ENCODE measurements around the gene STARD8.
"Not testable (repeated sequence)": the region's sequence is repeated elsewhere in the genome, so short reads cannot be mapped to it uniquely, and the experiment has no call there.

The STARD8 gene

DNA sequence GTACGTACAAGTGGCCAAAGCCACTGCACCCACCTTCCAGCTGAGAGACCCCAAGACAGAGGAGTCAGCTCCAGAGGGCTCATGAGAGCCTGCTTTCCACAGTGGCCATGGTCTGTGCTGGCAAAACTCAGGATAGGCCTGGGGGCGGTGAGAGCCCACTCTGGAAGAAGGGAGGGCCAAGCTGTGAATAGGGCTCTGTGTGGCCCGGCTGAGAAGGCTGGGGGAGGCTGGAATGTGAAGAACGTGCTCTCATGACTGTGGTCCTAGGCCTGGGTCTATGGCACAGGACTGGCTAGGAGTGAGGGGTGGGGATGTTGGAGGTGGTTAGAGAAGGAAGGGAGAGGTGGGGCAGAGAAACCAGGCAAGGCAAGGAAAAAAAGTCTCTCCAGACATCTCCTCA lies 13.3 kb downstream of the STARD8 start:
- DNase-seq: no peak

DNA sequence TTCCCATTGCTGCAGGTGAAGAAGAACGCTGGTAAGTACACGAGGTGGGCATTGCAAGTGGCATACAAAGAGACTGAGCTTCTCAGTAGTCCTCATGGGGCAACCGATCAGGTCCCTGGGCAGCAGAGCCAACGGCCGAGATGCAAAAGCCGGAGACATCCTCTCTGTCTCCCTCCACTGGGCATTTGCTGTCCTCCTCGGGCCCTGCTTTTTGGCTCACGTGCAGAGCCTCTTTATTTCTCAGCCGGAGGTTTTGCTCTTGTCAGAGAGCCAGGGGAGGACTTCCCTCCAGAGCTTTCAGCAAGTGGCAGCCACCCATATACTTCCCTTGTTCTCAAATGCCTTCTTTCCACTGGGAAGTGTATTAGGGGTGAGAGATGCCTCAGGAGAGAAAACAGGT lies 18.0 kb downstream of the STARD8 start:
- DNase-seq: no peak

GRCh38 chrX:68666580-68666979 lies 19.1 kb downstream of the STARD8 start:
- no peak for DNase-seq

DNA sequence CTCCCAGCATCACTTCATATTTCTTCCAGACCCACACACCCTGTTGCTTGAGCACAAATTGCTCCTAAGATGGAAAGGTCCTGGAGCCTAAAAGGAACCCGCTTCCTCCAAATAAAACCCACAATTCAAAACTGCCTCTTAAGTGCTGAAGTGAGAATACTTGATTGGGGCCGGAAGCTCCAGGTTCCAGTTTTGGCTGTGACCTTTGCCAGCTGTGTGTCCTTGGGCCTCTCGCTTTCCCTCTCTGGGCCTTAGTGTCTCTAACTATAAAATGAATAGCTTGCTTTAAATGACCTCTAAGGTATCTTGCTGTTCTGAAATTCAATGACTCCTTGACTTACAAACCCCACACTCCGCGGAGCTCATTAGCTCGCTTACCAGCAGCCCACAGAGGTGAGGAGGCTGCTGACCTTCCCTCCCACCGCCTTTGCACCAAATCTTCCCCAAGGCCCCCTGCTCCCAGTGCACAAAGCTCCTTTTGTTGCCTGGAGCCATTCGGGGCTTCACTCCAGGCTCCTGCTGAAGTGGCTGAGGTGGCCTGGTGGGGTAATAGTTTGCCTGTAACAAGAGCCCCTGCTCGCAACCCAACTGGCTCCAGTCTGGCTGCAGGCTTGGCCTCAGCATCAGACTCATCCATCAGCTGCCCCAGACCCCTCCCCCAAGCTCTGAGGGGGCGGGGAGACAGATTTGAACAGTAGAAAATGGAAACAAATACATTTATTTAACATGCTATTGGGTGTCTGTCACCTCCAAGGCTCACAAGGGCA lies 21.8 kb downstream of the STARD8 start:
- no peak for DNase-seq

GRCh38 chrX:68669871-68670270 lies 22.4 kb downstream of the STARD8 start:
- no peak for DNase-seq

DNA sequence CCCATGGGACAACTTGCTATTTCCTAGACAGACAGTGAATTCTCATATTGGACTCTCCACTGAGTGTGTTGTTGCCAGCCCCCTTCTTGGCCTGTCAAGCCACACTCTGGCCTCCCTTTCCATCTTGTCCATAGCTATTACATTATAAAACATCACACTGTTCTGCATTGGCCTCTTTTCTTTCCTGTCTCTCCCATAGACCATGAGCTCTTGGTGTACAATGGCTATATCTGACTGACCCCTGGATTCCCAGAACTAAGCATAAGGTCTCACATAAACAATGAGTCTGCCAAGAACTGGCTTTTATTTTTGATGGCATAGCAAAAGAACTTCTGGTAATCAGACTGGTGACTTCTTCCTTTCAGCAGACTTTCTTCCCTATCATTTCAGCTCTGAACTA lies 23.8 kb downstream of the STARD8 start:
- DNase-seq: no peak

DNA sequence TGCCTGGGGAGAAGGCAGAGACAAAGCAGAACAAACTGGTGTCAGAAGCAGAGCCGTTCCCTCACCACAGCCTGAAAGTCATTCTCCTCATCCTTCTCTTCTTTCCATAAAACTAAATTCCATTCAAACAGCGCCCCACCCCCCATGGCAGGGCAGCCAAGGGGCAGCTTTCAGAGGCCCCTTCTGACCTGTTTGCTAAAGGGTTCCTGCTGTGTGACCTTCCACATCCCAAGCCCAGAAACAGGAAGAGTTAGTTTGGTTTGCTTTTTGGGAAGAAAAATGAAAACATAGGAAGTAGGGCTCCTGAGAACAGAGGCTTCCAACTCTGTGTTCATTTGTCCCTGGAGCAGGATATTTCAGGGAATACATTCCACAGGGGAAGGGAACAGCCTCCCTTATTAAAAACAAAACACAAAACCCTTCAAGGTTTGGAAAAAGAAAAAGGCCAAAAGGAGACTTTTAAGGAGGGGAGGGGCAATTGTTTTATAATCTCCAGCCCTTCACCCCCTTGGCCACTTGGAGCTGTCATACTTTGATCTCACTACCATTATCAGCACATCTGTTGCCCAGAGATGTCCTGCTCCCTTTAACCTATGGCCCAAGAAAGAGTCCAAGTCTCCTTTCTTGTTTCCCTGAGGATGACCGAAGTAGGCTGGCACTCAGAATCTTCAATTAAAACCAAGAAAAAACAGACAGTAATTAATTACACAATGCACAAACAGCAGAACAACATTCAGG lies 25.3 kb downstream of the STARD8 start:
- DNase-seq: no peak

- DNase-seq: no peak
Observed at GRCh38 chrX:68675571-68675970, 28.1 kb downstream of the STARD8 start.

DNA sequence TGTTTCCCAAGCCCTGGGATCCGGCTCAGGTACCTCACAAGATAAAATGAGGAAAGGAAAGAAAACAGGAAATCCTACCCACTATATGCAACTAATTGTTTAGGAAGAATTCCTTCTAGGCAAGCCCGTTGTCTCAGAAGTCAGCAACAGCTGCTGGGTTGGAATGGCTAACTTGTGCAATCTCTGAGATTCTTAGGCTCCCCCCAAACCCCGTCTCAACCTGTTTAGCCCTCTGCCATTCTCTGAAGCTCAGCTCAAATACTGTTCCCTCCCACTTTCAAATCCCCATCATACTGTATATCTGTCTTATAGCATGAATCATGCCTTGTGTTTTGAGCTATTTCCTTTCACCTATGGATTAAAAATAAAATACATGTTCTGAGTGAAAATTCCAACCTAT lies 28.9 kb downstream of the STARD8 start:
- no peak for DNase-seq

- no peak for DNase-seq
Observed at GRCh38 chrX:68677998-68678397, 30.5 kb downstream of the STARD8 start.

DNA sequence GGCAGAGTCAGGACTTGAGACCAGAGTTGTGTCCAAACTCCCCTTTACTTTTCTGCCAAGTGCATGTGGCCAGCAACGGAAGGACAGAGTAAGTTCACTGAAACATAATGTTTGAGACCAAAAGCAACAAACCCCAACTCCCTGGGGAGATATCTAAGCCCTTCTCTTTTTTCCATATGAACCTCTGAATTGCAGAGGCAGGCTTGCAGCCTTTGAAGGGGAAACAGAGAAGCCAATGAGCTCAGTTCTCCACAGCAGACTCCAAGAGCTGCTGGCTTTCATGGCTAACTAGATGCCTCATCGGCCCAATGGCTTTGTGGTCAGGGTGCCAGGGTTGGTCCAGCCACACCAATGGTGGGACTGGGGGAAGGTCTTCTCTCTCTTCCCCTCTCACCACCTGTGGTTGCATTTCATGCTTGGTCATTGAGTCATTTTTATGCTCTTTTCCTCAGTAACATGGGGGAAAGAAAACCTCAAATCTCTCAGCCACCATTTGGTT lies 34.0 kb downstream of the STARD8 start:
- no peak for DNase-seq

GRCh38 chrX:68682790-68683189 lies 35.3 kb downstream of the STARD8 start:
- DNase-seq: no peak

DNA sequence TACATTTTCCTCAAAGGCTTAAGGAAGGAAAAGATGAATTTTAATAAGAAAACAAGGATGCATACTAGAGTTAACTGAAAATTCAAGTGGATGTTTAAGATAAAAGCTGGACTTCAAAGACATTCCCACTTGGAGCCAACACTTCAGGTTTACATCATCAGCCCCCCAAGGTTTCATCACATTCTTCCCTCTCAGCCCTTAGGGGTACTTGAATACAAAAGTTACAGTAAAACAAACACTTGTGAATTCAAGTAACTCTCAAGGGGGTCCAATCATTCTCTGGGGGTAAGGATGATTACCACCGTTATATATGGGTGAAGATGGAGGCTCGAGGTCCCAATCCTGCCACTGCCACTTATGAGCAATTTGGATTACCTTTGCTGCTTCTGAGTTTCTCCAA lies 36.1 kb downstream of the STARD8 start:
- DNase-seq: no peak

GRCh38 chrX:68684291-68684918 lies 36.9 kb downstream of the STARD8 start:
- no peak for DNase-seq

GRCh38 chrX:68684919-68685304 lies 37.4 kb downstream of the STARD8 start:
- DNase-seq: no peak

DNA sequence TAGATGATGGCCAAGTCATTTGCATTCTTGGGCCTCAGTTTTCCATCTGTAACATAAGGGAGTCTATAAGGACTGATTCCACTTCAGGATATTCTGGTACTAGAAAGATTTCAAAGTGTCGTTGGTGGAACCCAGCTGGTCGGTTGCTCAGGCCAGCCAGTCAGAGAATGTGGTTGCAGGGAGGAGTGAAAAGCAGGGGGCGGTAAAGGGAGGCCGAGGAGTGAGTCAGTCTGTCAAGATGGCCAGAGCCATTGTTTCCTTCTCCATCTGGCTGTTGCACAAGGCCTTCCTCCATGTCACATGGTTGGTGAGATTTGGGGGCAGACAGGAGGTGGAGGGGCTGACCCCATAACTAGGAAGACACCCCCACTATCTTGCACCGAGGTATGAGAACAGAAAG lies 38.2 kb downstream of the STARD8 start:
- no peak for DNase-seq

- no peak for DNase-seq
Observed at GRCh38 chrX:68686097-68686977, 38.9 kb downstream of the STARD8 start.

- not testable (repeated sequence) for DNase-seq
Observed at GRCh38 chrX:68688931-68689330, 41.5 kb downstream of the STARD8 start.

DNA sequence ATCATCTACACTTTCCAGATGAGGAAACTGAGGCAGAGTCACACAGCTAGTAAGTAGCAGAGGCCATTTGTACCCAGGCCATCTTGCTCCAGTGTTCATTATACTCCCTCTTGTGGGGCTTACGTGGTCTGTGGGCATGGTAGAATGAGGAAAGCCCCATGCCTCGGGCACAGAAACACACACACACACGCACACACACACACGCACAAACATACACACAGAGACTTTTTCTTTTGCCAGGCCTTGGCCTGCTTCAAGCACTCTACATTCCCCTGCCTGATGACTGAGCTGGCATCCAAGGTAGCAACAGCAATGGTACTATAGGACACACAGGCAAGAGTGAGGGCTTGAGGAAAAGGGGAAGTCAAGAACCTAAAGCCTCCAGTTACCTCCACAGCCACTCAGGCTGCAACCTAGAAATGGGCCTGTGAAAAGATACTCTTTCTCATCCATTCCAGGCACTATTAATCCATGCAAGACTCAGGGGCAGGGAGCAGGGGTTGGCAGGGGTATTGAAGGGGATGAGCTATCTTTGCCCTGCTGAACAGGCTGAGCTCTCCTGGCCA lies 43.6 kb downstream of the STARD8 start:
- no peak for DNase-seq

DNA sequence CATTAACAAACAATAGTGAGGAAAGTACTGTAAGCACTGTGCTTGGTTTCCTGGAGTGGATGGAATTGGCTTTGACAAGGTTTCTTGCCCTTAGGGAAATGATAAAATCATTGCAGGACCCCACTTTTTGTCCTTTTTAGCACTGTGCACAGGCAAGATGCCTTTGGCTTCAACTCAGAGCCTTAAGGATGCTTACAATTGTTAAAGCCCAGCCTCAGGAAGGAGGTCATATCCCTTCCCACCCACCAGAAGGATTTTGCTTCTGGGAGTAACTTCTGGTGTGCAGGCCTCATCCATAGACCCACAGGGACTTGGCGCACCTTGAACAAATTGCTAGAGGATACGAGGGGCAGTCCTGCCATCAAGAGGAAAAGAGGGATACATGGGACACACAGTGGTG lies 44.5 kb downstream of the STARD8 start:
- DNase-seq: no peak

DNA sequence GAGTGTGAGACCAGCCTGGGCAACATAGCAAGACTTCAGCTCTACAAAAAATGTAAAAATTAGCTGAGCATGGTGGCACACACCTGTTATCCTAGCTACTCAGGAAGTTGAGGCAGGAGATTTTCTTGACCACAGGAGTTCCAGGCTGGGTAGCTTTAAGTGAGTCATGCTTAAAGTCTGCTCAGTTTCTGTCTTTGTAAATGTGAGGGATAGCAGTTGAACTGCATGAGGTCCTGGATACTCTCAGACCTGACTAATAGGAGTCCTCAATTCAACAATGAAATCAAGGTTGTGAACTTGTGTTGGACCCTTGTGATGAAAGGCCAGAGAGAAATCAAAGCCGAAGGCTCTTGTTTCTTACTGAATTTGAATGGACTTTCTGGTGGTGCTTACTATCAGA lies 45.2 kb downstream of the STARD8 start:
- DNase-seq: no peak

All from activated CD8-positive, alpha-beta memory T cell treated with anti-CD3 and anti-CD28 coated beads for 24 hours (primary cell).